HL-60 (cell line): Measurements from ENCODE around the gene MIAT.

ENCODE experiments used
- DNase-seq, 2 experiments: peaks; one replicate each; pipeline ENCODE4 v3.0.0-alpha.2; 2010 to 2020; ENCODE audit warnings: low read depth in 1 of 2, low spot score in 1 of 2
- H3K27ac ChIP-seq: fragments of 250-450 bp; sonication (Bioruptor Pico); replicated peaks from 2 replicates; pipeline ENCODE4 v1.5.1; 2020; ENCODE audit warnings: mild to moderate bottlenecking, moderate library complexity
- H3K27me3 ChIP-seq: fragments of 250-450 bp; sonication (Bioruptor Pico); 2 replicates; pipeline ENCODE4 v1.5.1; 2021; ENCODE audit warnings: mild to moderate bottlenecking, moderate library complexity; ENCODE audit not compliant: insufficient read depth, poor library complexity, severe bottlenecking
- H3K4me3 ChIP-seq: replicated peaks from 2 replicates; pipeline ENCODE4 v1.5.1; 2011; ENCODE audit warnings: mild to moderate bottlenecking, control low read depth, low read length; ENCODE audit not compliant: insufficient read depth
- CTCF ChIP-seq: IDR thresholded peaks from one replicate; pipeline ENCODE4 v1.5.1; 2011; ENCODE audit warnings: low read length, control low read depth, inconsistent platforms; ENCODE audit not compliant: insufficient read depth
- GABPA ChIP-seq: IDR thresholded peaks from 2 replicates; pipeline ENCODE4 v1.6.1; 2012; ENCODE audit warnings: low read depth
- POLR2AphosphoS5 ChIP-seq: IDR thresholded peaks from 2 replicates; pipeline ENCODE4 v1.6.1; 2012; ENCODE audit warnings: low read depth
- REST ChIP-seq: IDR thresholded peaks from 2 replicates; pipeline ENCODE4 v1.6.1; 2012; ENCODE audit warnings: low read depth; ENCODE audit not compliant: insufficient replicate concordance
- SPI1 ChIP-seq: IDR thresholded peaks from 2 replicates; pipeline ENCODE4 v1.6.1; 2012; ENCODE audit warnings: low read depth, mild to moderate bottlenecking, borderline replicate concordance

The MIAT gene

GRCh38 chr22:26681395-26681821 lies 24.0 kb downstream of the MIAT start:
- Histone ChIP-seq H3K4me3 (no peak overlapping the region), H3K27me3 (no peaks in the 10 kb centered on the region), H3K27ac (no peak overlapping the region)
- no peak for TF ChIP-seq REST
- TF ChIP-seq GABPA: no peak
- TF ChIP-seq SPI1: no peak
- no peak for TF ChIP-seq POLR2AphosphoS5
- TF ChIP-seq CTCF: no peak
- DNase-seq: no peak

GRCh38 chr22:26684168-26684567 lies 26.8 kb downstream of the MIAT start:
- TF ChIP-seq POLR2AphosphoS5 (no peak), CTCF (no peak), SPI1 (no peak), REST (no peak), GABPA (no peak)
- DNase-seq: no peak
- Histone ChIP-seq H3K27me3 (no peaks in the 10 kb centered on the region), H3K27ac (no peak overlapping the region), H3K4me3 (no peak overlapping the region)

GRCh38 chr22:26685601-26686000 lies 28.2 kb downstream of the MIAT start:
- Histone ChIP-seq H3K4me3 (no peak overlapping the region), H3K27me3 (no peaks in the 10 kb centered on the region), H3K27ac (no peak overlapping the region)
- TF ChIP-seq CTCF: no peak
- TF ChIP-seq GABPA: no peak
- TF ChIP-seq SPI1: no peak
- TF ChIP-seq POLR2AphosphoS5: no peak
- TF ChIP-seq REST: no peak
- no peak for DNase-seq
